Transverse colon (tissue), 4 donors: ENCODE data around the gene SERPINB1.

Source experiments
- CTCF ChIP-seq, 5 experiments: fragments of 200-600 bp in 3 of 5; fragments of 450-650 bp in 2 of 5; sonication (generic) in 3 of 5; IDR thresholded peaks; 1 replicate in 2 of 5; 2 replicates in 3 of 5; pipeline ENCODE4 v1.5.1; 2016 to 2017; ENCODE audit warnings: antibody characterized with exemption in 5 of 5, inconsistent platforms in 3 of 5, mild to moderate bottlenecking in 2 of 5, moderate library complexity in 1 of 5
- POLR2AphosphoS5 ChIP-seq, 3 donors: sonication (generic); formaldehyde crosslinking; IDR thresholded peaks; one replicate each; pipeline ENCODE4 v1.6.1; 2016; ENCODE audit warnings: antibody characterized with exemption in 3 of 3

DNA sequence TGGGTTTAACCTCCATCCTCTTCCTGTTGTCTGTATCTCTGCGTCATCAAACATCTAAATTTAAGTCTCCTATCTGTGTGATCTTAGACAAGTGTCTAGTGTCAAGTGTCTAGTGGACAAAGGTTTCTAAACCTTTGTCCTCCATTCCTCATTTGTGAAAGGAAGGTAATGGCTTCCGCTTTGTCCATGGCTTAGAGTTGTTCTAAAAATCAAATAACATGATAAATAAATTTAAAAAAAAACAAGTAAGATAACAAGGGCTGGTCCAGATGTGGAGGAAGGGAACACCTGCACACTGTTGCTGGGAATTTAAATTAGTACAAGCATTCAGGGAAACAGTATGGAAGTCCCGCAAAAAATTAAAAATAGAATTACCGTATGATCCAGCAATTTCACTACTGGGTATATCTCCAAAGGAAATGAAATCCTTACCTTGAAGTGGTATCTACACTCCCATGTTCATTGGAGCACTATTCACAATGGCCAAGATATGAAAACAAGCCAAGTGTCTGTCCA is 17.6 kb upstream of the SERPINB1 start:
- TF ChIP-seq POLR2AphosphoS5 (IDR thresholded peaks at IDR 0.05) (no peak), CTCF (IDR thresholded peaks at IDR 0.05) (no peak)
